ENCODE measurements around the gene MBTD1.
A peak's percentile ranks its signal among the peaks of the same experiment; 100 is the strongest.

The MBTD1 gene

DNA sequence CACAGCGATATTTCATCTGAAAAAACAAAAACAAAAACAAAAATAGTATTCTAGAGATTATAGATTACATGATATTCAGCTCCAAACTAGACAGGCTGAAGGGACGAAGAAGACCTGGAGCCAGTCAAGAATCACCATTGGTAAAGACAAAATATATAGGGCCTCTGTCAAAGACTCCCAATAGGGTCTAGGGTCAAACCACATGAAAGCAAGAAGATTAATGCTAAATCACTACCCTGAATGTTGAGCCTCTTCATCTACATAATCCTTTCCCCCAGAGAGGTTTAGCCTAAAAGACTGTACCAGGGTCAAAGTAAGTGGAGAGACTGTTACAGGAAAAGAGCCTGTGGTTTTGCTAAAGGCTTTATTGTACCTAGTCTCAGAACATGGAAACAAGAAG is 117.3 kb downstream of the MBTD1 start:
- DNase-seq, result no peak

DNA sequence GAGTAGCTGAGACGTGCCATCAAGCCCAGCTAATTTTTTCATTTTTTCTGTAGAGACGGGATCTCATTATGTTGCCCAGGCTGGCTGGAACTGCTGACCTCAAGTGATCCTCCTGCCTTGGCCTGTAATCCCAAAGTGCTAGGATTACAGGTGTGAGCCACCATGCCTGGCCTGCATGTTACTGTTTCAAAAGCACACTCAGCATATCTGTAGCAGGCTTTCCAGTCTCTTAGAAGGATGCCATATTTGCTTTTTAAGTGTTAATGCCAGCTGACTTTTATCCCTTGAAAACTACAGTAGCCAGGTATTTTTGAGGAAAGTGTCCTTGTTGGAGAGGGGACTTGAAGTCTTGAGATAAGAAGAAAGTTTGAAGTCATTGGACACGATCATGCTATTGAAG is 123.9 kb downstream of the MBTD1 start:
- no peak for DNase-seq

DNA sequence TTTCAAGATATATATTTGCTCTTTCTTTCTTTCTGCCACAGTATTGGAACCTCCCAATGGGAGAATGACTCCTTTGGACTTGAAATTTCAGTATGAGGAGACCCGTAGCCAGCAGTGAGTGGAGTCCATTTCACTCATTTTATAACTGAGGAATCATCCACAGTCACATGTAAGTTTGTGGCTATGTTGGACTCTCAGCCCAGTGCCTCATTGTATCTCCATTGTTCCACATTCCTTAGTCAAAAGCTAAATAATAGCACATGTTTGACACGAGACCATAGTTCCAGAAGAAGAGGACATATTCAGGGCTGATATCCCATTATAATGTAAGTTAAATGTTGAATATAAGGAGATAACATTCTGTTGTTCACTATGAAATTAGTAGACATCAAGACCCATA is 126.5 kb downstream of the MBTD1 start:
- DNase-seq, result no peak

DNA sequence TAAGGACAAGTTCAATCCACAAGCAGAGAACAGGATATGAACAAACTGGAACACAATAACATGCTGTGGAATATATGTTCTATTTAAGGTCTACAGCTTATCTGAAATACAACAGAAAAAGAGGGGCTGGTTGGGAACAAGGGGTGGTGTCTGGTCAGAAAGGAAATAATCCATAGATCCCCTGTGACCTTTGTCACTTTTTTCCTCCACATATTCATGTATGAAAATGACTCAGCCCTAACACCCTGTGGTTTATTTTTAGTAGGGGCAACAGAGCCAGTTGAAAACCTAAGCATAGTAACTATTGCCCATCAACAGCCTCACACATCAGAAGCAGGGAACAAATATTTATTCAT is 126.9 kb downstream of the MBTD1 start:
- no peak for DNase-seq

DNA sequence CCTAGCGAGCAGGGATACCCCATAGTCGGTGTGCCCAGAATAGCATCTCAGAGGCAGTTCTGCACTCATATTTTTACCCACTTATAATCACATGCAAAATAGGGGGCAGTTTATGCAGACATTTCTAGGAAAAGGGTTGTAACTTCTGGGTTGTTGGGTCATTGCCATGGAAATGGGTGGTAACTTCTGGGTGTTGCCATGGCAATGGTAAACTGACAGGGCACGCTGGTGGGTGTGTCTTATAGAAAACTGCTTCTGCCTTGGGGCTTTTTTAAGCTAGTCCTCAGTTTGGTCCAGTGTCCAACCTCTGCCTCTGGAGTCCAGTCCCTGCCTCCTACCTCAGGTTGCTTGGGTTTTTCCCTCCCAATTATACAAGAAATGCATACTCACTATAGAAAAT is 131.8 kb downstream of the MBTD1 start:
- DNase-seq, result peak; percentile 29

Measured in CD4-positive, alpha-beta T cell treated with Interleukin-10 for 1 hour (primary cell).